GM21737 (cell line): ENCODE data around the gene MSI2.

ENCODE experiments used
- ATAC-seq: cut with Tn5 transposase; IDR thresholded peaks from one replicate; pipeline ENCODE4 v1.9.1; 2021; ENCODE audit warnings: mild to moderate bottlenecking, moderate library complexity; ENCODE audit not compliant: unreplicated experiment

MSI2 gene

GRCh38 chr17:57665696-57666095 lies 409.4 kb downstream of the MSI2 start:
- ATAC-seq: no peak

GRCh38 chr17:57666201-57666870 lies 410.0 kb downstream of the MSI2 start:
- ATAC-seq: no peak

GRCh38 chr17:57666946-57667345 lies 410.6 kb downstream of the MSI2 start:
- ATAC-seq: no peak

GRCh38 chr17:57667461-57667923 lies 411.2 kb downstream of the MSI2 start:
- ATAC-seq: no peak

- no peak for ATAC-seq
These were observed 412.0 kb downstream of the MSI2 start for GRCh38 chr17:57668332-57668731.

- no peak for ATAC-seq
These were observed 413.6 kb downstream of the MSI2 start for GRCh38 chr17:57669671-57670529.

- ATAC-seq: no peak
These were observed 414.6 kb downstream of the MSI2 start for GRCh38 chr17:57670769-57671569.

- ATAC-seq: no peak
These were observed 415.6 kb downstream of the MSI2 start for GRCh38 chr17:57671667-57672632.

GRCh38 chr17:57672971-57673370 lies 416.6 kb downstream of the MSI2 start:
- no peak for ATAC-seq

GRCh38 chr17:57674894-57675293 lies 418.6 kb downstream of the MSI2 start:
- ATAC-seq: no peak

GRCh38 chr17:57675427-57676387 lies 419.4 kb downstream of the MSI2 start:
- ATAC-seq: no peak

- no peak for ATAC-seq
These were observed 420.2 kb downstream of the MSI2 start for GRCh38 chr17:57676543-57676942.

GRCh38 chr17:57677301-57677700 lies 421.0 kb downstream of the MSI2 start:
- ATAC-seq: no peak

GRCh38 chr17:57677858-57678257 lies 421.5 kb downstream of the MSI2 start:
- ATAC-seq: no peak

GRCh38 chr17:57678393-57678792 lies 422.1 kb downstream of the MSI2 start:
- no peak for ATAC-seq

GRCh38 chr17:57679356-57679755 lies 423.0 kb downstream of the MSI2 start:
- no peak for ATAC-seq

GRCh38 chr17:57679906-57680695 lies 423.8 kb downstream of the MSI2 start:
- no peak for ATAC-seq

GRCh38 chr17:57682701-57683100 lies 426.4 kb downstream of the MSI2 start:
- no peak for ATAC-seq
